Epithelial cell of esophagus (primary cell): ENCODE measurements around the gene PUM1.

Experiments
- DNase-seq: peaks from one replicate; pipeline ENCODE4 v3.0.0; 2010; ENCODE audit warnings: low read depth
- H3K4me3 ChIP-seq: 2 replicates; pipeline ENCODE4 v1.5.1; 2011; ENCODE audit warnings: mild to moderate bottlenecking, low read length, control low read depth
- CTCF ChIP-seq: IDR thresholded peaks from 2 replicates; pipeline ENCODE4 v1.5.1; 2011; ENCODE audit warnings: low read depth, mild to moderate bottlenecking, low read length, control low read depth, inconsistent platforms; ENCODE audit not compliant: insufficient read depth; ENCODE audit errors: missing control alignments

PUM1 gene

GRCh38 chr1:30927448-30927847 lies 138.1 kb downstream of the PUM1 start:
- TF ChIP-seq CTCF: no peak
- no peak overlapping the region for H3K4me3 ChIP-seq

GRCh38 chr1:30923597-30923996 lies 141.9 kb downstream of the PUM1 start:
- TF ChIP-seq CTCF: no peak
- no peak overlapping the region for H3K4me3 ChIP-seq
- DNase-seq: no peak

More at GRCh38 chr1:30927448-30927847, 138.1 kb downstream of the PUM1 start:
- DNase-seq: no peak

- peak; percentile 75 for DNase-seq
Measured at GRCh38 chr1:30920827-30921226, 144.7 kb downstream of the PUM1 start.

GRCh38 chr1:30919025-30919881 lies 146.3 kb downstream of the PUM1 start:
- no peak overlapping the region for H3K4me3 ChIP-seq
- peak; percentile 84 for DNase-seq
- no peak for TF ChIP-seq CTCF

More at GRCh38 chr1:30920827-30921226, 144.7 kb downstream of the PUM1 start:
- no peak overlapping the region for H3K4me3 ChIP-seq
- no peak for TF ChIP-seq CTCF

GRCh38 chr1:30916296-30916695 lies 149.2 kb downstream of the PUM1 start:
- DNase-seq: no peak
- no peak overlapping the region for H3K4me3 ChIP-seq
- TF ChIP-seq CTCF: no peak

GRCh38 chr1:30915491-30916230 lies 149.9 kb downstream of the PUM1 start:
- no peak overlapping the region for H3K4me3 ChIP-seq
- no peak for TF ChIP-seq CTCF
- DNase-seq: no peak

GRCh38 chr1:30914931-30915330 lies 150.6 kb downstream of the PUM1 start:
- DNase-seq: no peak
- no peak for TF ChIP-seq CTCF
- no peak overlapping the region for H3K4me3 ChIP-seq
